ENCODE measurements around the gene AUTS2. TPM values are rescaled to one million over a fixed set of nuclear protein-coding genes. Genes with fewer than 3 reads are reported as not detected.

Gene AUTS2
- total RNA-seq, 3 donors from 2014 or later, result 31.5 to 94.3 (median 81.3) TPM

- no peak for DNase-seq (ENCODE audit: low spot score in 2 of 2)
- no peaks in the 10 kb centered on the region for H3K9me3 ChIP-seq
- no peaks in the 10 kb centered on the region for H3K27me3 ChIP-seq
- no peaks in the 10 kb centered on the region for H3K36me3 ChIP-seq
- H3K4me1 ChIP-seq, result peaks cover 0 to 5% of the 10 kb centered on the region in 2 donors
- TF ChIP-seq POLR2AphosphoS5 (IDR thresholded peaks at IDR 0.05) (no peak), POLR2A (IDR thresholded peaks at IDR 0.05) (no peak), CTCF (IDR thresholded peaks at IDR 0.05) (no peak)
- H3K4me3 ChIP-seq, result no peak overlapping the region
- peak overlapping the region; percentile 8 to 26 for H3K27ac ChIP-seq
- intact Hi-C loops (cut with DNase I; ENCODE audit: low total_unique reads), result no loop called here
Measured at GRCh38 chr7:70739646-70740210, 1141.5 kb downstream of the AUTS2 start.

GRCh38 chr7:70741666-70742065, 1143.4 kb downstream of the AUTS2 start:
- no peaks in the 10 kb centered on the region for H3K36me3 ChIP-seq
- H3K4me1 ChIP-seq, result peaks cover 0 to 5% of the 10 kb centered on the region in 2 donors
- no peak for TF ChIP-seq CTCF (IDR thresholded peaks at IDR 0.05)
- TF ChIP-seq POLR2AphosphoS5 (IDR thresholded peaks at IDR 0.05), result no peak
- no peak for TF ChIP-seq POLR2A (IDR thresholded peaks at IDR 0.05)
- H3K4me3 ChIP-seq, result no peak overlapping the region
- DNase-seq (ENCODE audit: low spot score in 2 of 2), result no peak
- H3K9me3 ChIP-seq, result no peaks in the 10 kb centered on the region
- intact Hi-C loops (cut with DNase I; ENCODE audit: low total_unique reads), result no loop called here
- H3K27ac ChIP-seq, result no peak overlapping the region
- H3K27me3 ChIP-seq, result no peaks in the 10 kb centered on the region

GRCh38 chr7:70743531-70744325, 1145.5 kb downstream of the AUTS2 start:
- no peak for TF ChIP-seq CTCF (IDR thresholded peaks at IDR 0.05)
- no peak for TF ChIP-seq POLR2A (IDR thresholded peaks at IDR 0.05)
- no peak for TF ChIP-seq POLR2AphosphoS5 (IDR thresholded peaks at IDR 0.05)

GRCh38 chr7:70744492-70744891, 1146.2 kb downstream of the AUTS2 start:
- TF ChIP-seq POLR2A (IDR thresholded peaks at IDR 0.05) (no peak), CTCF (IDR thresholded peaks at IDR 0.05) (no peak), POLR2AphosphoS5 (IDR thresholded peaks at IDR 0.05) (no peak)
- DNase-seq (ENCODE audit: low spot score in 2 of 2), result no peak

More at GRCh38 chr7:70743531-70744325, 1145.5 kb downstream of the AUTS2 start:
- Histone ChIP-seq H3K4me3 (peak overlapping the region in 1 of 3 donors; percentile 31), H3K27me3 (no peaks in the 10 kb centered on the region), H3K27ac (peak overlapping the region; percentile 86 to 90), H3K9me3 (no peaks in the 10 kb centered on the region), H3K36me3 (no peaks in the 10 kb centered on the region), H3K4me1 (no peaks in the 10 kb centered on the region)
- intact Hi-C loops (cut with DNase I; ENCODE audit: low total_unique reads), result no loop called here
- no peak for DNase-seq (ENCODE audit: low spot score in 2 of 2)

GRCh38 chr7:70749831-70750230, 1151.6 kb downstream of the AUTS2 start:
- Histone ChIP-seq H3K36me3 (no peaks in the 10 kb centered on the region), H3K9me3 (no peaks in the 10 kb centered on the region), H3K4me1 (peaks cover 0 to 2% of the 10 kb centered on the region in 2 donors), H3K27ac (no peak overlapping the region), H3K4me3 (no peak overlapping the region), H3K27me3 (no peaks in the 10 kb centered on the region)
- TF ChIP-seq POLR2A (IDR thresholded peaks at IDR 0.05), result no peak
- TF ChIP-seq POLR2AphosphoS5 (IDR thresholded peaks at IDR 0.05), result no peak
- no peak for TF ChIP-seq CTCF (IDR thresholded peaks at IDR 0.05)
- intact Hi-C loops (cut with DNase I; ENCODE audit: low total_unique reads), result loop anchor here (5.0 kb wide), 1 partner anchor 152 kb away; no protein-coding TSS in a partner anchor
- no peak for DNase-seq (ENCODE audit: low spot score in 2 of 2)

More at GRCh38 chr7:70744492-70744891, 1146.2 kb downstream of the AUTS2 start:
- Histone ChIP-seq H3K9me3 (no peaks in the 10 kb centered on the region), H3K4me1 (no peaks in the 10 kb centered on the region), H3K27ac (peak overlapping the region; percentile 86 to 90), H3K4me3 (peak overlapping the region in 1 of 3 donors; percentile 31), H3K36me3 (no peaks in the 10 kb centered on the region), H3K27me3 (no peaks in the 10 kb centered on the region)
- intact Hi-C loops (cut with DNase I; ENCODE audit: low total_unique reads), result no loop called here

All from breast epithelium (tissue), 4 donors.